GM23248 (cell line): Measurements from ENCODE around the gene TRIM27.

Experiments
- EZH2 ChIP-seq: fragments of 200-600 bp; sonication (generic); IDR thresholded peaks from 2 replicates; pipeline ENCODE4 v1.6.1; 2018; ENCODE audit warnings: antibody characterized with exemption, mild to moderate bottlenecking; ENCODE audit not compliant: insufficient read depth, poor library complexity, severe bottlenecking
- EZH2phosphoT487 ChIP-seq: fragments of 200-600 bp; sonication (generic); IDR thresholded peaks from 2 replicates; pipeline ENCODE4 v1.6.1; 2018; ENCODE audit warnings: antibody characterized with exemption, moderate library complexity, mild to moderate bottlenecking, low read depth; ENCODE audit not compliant: insufficient read depth

DNA sequence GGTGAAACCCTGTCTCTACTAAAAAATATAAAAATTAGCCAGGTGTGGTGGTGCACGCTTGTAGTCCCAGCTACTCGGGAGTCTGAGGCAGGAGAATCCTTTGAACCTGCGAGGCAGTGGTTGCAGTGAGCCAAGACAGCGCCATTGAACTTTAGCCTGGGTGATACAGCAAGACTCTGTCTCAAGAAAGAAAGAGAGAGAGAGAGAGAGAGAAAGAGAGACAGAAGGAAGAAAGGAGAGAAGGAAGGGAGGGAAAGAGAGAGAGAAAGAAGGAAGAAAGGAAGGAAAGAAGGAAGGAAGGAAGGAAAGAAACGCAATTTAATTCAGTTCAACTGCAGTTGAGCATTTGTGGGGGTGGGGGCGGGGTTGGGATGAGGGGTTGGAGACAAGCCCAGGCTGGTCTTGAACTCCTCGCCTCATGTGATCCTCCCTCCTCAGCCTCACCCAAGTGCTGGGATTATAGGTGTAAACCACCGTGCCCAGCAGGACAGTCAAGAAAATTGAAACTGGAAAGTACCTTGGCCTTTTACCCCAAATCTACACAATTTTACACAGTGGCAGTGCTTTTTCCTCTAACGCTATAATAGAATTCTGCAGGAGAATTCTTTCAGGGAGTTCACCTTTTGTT lies 30.5 kb downstream of the TRIM27 start:
- TF ChIP-seq EZH2 (no peak), EZH2phosphoT487 (no peak)
